ENCODE measurements around the gene MAP3K13. TPM values are rescaled to one million over a fixed set of nuclear protein-coding genes. Genes with fewer than 3 reads are reported as not detected.
A peak's percentile ranks its signal among the peaks of the same experiment; 100 is the strongest.

The MAP3K13 gene
- total RNA-seq, 1 experiment from 2014 or later = 10.6 TPM

GRCh38 chr3:185353823-185354614 is 8.9 kb upstream of the MAP3K13 start:
- no peak overlapping the region for H2BK120ac ChIP-seq (ENCODE audit: low read depth, low read length, poor library complexity, severe bottlenecking)
- no peak overlapping the region for H3K27ac Mint-ChIP-seq
- H2AK5ac ChIP-seq (ENCODE audit: insufficient read length, low read length) = no peak overlapping the region
- H3K23me2 ChIP-seq (ENCODE audit: insufficient read length, low read depth, low read length, poor library complexity, severe bottlenecking) = no peaks in the 10 kb centered on the region
- no peak overlapping the region for H3T11ph ChIP-seq (ENCODE audit: low read length)
- no peak overlapping the region for H2BK5ac ChIP-seq (ENCODE audit: insufficient read length, low read length)
- H4K8ac ChIP-seq (replicated peaks; ENCODE audit: insufficient read length, low read depth, low read length) = no peak overlapping the region
- WGBS (ENCODE audit: extremely low coverage, insufficient read length, low lambda C conversion rate) = no CpG with 5 or more reads among the region's 13 CpGs
- no peaks in the 10 kb centered on the region for H3K79me2 ChIP-seq (ENCODE audit: insufficient read depth, low read length)
- no peaks in the 10 kb centered on the region for H3K79me1 ChIP-seq (ENCODE audit: insufficient read depth, low read depth, low read length, poor library complexity, severe bottlenecking)
- H3K27me3 ChIP-seq (ENCODE audit: insufficient read depth, low read length) = no peaks in the 10 kb centered on the region; the same call in 1 of the 2 replicates
- H3K27me3 Mint-ChIP-seq (ENCODE audit: low read depth) = peaks cover 74% of the 10 kb centered on the region
- no peak overlapping the region for H4K5ac ChIP-seq (ENCODE audit: insufficient read length, low read depth, low read length)
- no peaks in the 10 kb centered on the region for H4K20me1 ChIP-seq (ENCODE audit: control insufficient read depth, insufficient read depth, insufficient read length)
- no peak overlapping the region for H3K9ac ChIP-seq (ENCODE audit: extremely low read depth, insufficient read length, low read length)
- no peak overlapping the region for H4K91ac ChIP-seq (ENCODE audit: insufficient read length, low read depth, low read length)
- no peak overlapping the region for H3K14ac ChIP-seq (ENCODE audit: insufficient read depth, low read length)
- no peak overlapping the region for H2BK12ac ChIP-seq (ENCODE audit: insufficient read length, low read depth, low read length)
- no peak overlapping the region for H3K27ac ChIP-seq (ENCODE audit: insufficient read length, low read depth, low read length)
- H3K36me3 Mint-ChIP-seq (ENCODE audit: insufficient read depth in 1 of 3, low read depth in 3 of 3) = no peaks in the 10 kb centered on the region
- no peak overlapping the region for H2BK20ac ChIP-seq (ENCODE audit: low read depth, low read length, poor library complexity, severe bottlenecking)
- H3K4me1 ChIP-seq (ENCODE audit: insufficient read depth, low read length) = no peaks in the 10 kb centered on the region; the same call in 1 of the 2 replicates
- no peaks in the 10 kb centered on the region for H3K9me3 ChIP-seq (ENCODE audit: control insufficient read depth, low read depth, low read length)
- H3K4ac ChIP-seq (ENCODE audit: low read depth, low read length) = no peak overlapping the region
- H3K18ac ChIP-seq (ENCODE audit: insufficient read length, low read depth, low read length) = no peak overlapping the region
- no peak overlapping the region for H2BK15ac ChIP-seq (ENCODE audit: low read depth, low read length)
- H3K56ac ChIP-seq (ENCODE audit: insufficient read length, low read depth, low read length) = no peak overlapping the region
- H3K4me1 Mint-ChIP-seq = no peaks in the 10 kb centered on the region
- no peak overlapping the region for H3K4me3 Mint-ChIP-seq
- no peaks in the 10 kb centered on the region for H3K9me3 Mint-ChIP-seq
- H2AFZ ChIP-seq (ENCODE audit: low read length) = no peak overlapping the region
- TF ChIP-seq CTCF (conservative IDR thresholded peaks at IDR 0.05) = peak; percentile 77
- H3K23ac ChIP-seq (ENCODE audit: insufficient read length, low read depth, low read length) = no peak overlapping the region
- no peak overlapping the region for H3K4me2 ChIP-seq (ENCODE audit: insufficient read depth, insufficient read length, low read length)
- DNase-seq = peak; percentile 96

All from H9 (cell line).